ENCODE results near the gene LRP1-AS.
A peak's percentile ranks its signal among the peaks of the same experiment; 100 is the strongest.

Gene LRP1-AS

DNA sequence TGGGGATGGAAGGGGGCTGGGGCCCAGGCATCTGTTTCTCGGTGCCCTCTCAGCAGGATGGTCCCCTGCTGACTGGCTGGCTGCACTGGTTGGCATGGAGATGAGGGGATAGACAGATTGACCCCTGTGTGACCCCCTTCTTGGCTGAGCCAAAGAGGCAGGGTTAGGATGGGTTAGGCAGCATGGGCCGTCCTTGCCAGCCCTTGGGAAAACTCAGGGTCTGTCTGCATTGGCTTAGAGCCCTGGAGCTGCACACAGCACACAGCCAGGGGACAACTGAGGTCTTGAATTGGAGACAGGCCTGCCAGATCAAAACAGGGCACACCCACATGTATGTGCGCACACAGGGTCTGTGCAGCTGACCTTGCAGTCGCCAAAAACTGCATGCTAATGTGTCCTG, 11.2 kb upstream of the LRP1-AS start:
- no peak for DNase-seq

DNA sequence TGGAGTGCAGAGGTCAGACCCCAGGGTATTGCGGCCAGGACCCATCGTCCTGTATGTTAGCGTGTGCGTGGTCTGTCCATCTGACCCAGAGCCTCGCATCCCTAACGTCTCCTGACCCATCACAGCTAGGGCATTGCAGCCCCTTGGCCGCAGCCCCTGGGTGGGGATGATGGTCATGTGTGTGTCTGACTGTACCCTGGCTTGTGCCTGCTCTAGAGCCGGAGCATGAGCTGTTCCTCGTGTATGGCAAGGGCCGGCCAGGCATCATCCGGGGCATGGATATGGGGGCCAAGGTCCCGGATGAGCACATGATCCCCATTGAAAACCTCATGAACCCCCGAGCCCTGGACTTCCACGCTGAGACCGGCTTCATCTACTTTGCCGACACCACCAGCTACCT, 10.8 kb upstream of the LRP1-AS start:
- no peak for DNase-seq

- DNase-seq = no peak
These were observed 10.3 kb upstream of the LRP1-AS start for GRCh38 chr12:57157588-57158173.

DNA sequence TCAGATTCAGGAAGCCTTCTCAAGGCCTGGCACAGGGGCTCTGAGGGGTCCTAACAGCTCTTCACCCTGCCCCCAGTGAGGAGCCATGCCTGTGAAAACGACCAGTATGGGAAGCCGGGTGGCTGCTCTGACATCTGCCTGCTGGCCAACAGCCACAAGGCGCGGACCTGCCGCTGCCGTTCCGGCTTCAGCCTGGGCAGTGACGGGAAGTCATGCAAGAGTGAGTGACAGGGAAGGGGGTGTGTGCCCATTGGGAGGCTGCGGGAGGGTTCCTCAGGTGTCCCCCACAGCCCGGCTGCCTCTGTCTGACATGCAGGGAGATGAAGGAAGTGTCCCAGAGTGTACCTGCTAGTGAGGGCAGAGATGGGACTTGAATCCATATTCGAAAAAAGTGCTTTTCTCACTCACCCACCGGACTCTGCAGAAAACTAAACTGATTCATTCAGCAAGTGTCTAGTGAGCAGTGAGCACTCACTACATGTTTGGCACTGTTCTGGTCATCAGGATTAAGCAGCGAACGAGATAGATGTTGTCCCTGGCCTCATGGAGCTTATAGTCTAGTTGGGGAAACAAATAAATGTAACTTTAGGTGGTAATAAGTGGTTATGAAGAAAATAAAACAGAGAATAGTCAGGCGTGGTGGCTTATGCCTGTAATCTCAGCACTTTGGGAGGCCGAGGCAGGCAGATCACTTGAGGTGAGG, 9.4 kb upstream of the LRP1-AS start:
- DNase-seq = no peak

DNA sequence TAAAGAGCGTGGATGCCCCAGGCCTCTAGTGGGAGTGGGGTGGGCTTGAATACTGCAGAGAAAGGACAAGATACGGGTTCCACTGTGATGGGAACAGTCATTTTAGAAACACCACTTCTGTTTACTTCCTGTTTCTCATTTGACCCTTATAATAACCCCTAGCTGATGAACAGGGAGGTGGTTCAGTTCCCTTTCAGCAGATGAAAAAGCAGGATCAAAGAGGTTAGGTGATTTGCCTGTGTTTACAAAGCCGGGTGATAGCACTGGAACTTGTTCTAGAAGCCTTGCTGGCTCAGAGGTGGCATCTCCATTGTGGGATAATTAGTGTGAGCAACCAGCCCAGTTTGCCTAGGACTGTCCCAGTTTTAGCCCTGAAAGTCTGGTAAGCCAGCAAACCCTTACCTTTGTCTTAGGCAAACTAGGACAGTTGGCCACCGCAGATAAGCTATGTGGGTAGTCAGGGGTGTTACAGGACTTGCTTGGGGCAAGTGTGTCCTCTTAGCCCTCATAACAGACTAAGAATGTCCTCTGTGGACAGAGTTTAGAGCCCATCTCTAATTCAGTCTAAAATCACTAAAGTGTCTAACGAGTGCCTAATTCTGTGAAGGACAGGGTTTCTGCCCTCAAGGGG, 7.5 kb upstream of the LRP1-AS start:
- DNase-seq = no peak

DNA sequence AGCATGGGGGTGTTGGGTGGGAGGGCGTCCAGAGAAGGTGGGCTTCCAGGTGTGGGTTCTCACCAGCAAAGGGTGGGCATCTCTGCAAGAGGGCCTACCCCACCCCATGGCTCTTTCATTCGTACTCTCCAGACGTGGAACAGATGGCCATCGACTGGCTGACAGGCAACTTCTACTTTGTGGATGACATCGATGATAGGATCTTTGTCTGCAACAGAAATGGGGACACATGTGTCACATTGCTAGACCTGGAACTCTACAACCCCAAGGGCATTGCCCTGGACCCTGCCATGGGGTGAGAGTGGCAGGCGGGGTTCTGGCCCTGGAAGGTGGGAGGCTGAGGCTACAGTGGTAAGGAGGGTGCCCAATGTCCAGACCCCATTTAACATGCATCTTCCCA, 6.7 kb upstream of the LRP1-AS start:
- DNase-seq = no peak

GRCh38 chr12:57153415-57153997, 6.1 kb upstream of the LRP1-AS start:
- no peak for DNase-seq

DNA sequence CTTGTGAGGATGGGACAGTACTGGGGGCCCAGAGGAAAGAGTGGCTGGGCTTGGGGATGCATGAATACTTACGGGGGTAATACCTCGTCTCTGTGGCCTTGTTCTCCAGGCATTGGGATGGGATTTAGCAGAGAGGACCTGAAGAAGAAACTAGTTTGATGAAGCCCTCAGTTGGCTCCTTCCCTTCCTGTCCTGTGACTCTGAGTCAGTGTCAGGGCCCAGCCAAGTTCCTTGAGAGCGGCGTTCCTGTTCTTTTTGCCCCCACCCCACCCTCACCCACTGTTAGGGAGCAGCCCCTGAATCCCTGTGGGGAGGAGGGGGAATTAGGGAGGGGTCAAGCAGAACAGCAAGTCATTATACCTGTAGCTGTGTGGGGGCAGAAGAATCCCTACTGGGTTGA, 5.2 kb upstream of the LRP1-AS start:
- DNase-seq = peak; percentile 44

DNA sequence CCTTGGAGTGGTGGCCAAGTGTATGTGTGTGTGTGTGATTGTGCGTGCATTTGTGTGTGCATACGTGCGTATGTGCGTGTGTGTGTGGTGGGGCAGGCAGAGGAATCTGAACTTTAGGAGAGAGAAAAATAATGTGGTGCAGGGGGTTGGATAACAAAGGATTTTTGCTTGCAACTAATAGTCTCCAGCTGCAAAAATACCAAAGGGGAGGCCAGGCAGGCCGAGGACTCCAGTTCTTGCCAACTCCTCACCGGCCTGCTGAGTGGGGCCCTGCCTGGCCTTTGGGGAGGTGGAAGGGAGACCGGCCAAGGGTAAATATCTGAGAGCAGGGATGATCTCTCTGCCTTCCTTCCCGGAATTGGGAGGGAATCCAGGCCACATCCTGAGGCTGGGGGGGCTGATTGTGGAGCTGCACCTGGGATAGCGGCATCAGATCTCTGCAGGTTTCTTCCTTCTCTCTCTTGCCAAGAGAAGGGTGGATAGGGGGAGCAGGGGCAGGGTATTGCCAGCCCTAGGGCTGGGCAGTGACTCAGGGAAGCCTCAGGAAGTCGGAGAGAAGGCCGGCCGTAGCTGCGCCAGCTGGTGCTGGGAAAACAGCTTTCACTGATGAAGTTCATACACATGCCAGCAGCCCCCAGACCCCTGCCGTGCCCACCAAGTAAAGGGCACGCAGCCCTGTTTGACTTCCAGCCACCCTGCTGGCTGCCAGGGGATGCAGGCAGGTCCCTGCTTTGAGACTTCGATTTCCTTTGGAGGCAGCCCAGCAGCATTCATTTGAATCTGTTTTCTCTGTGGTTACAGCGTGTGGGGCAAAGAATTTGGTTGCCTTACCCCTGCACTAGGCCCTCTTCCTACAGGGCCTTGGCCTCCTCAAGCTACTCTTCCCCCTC, 4.6 kb upstream of the LRP1-AS start:
- peak; percentile 77 for DNase-seq

- DNase-seq = no peak
These were observed 3.1 kb upstream of the LRP1-AS start for GRCh38 chr12:57150400-57151000.

GRCh38 chr12:57149245-57149900, 2.0 kb upstream of the LRP1-AS start:
- DNase-seq = peak; percentile 46

DNA sequence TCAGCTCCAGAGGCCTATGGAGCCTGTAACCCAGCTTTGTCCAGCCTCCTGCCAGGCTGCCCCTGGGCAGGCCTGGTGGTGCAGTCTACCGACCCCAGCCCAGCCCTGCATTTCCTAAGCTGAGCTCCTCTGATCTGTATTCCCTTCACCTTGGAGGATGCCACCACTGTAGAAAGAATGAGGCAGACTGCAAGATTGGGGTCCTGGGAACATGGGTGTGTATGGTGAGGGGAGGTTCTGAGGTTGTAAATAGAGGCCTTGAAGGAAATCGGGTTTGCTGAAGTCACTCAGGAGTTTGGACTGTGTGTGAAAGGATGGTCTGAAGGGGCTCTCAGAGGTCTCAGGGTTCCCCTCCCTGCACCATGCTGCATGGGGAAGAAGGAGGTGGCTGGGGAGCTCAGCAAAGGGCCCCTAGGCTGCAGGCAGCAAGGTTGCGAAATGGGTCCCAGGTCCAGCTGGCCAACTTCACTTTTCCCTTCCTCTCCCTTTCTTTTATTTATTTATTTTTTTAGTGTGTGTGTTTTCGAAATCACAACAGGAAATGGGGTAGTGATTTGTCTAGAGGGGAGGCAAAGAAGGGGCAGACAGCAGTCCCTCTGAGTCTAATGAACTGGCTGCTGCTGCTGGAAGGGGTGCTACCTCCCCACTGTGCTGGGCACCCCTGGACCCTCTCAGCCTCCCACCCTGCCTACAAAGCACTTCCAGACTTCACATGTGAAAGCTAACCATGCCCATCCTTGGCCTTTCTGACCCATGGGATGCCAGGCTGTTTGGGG, 1.2 kb upstream of the LRP1-AS start:
- DNase-seq = peak; percentile 79

GRCh38 chr12:57146092-57146491, 1.3 kb downstream of the LRP1-AS start:
- no peak for DNase-seq

DNA sequence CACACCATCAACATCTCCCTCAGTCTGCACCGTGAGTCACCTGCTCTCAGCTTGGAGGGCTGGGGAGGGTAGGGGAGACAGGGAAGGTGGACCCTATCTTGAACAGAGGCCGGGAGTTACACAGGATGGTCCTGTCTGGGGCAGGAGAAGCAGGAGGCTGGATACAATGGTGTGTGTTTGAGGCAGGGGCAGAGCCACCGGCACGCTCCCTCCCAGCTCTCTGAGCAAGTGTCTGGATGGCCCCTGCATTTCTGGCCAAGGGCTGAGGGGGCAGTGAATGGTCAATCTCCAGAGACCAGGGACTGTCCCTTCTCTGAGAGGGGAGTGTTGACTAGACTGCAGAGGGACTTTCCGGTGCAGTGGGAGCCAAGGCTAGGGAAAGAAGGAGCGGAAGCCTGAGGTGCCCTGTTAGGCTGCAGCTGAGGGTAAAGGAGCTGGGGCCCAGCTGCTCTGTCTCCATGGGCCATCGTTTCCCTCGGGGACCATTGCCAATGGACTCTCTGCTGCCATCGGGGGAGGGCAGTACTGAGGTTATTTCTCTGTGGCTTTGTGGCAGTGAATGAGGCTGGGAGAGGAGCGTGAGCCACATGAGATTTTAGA, 1.9 kb downstream of the LRP1-AS start:
- DNase-seq = no peak

GRCh38 chr12:57143454-57143853, 4.0 kb downstream of the LRP1-AS start:
- DNase-seq = no peak

DNA sequence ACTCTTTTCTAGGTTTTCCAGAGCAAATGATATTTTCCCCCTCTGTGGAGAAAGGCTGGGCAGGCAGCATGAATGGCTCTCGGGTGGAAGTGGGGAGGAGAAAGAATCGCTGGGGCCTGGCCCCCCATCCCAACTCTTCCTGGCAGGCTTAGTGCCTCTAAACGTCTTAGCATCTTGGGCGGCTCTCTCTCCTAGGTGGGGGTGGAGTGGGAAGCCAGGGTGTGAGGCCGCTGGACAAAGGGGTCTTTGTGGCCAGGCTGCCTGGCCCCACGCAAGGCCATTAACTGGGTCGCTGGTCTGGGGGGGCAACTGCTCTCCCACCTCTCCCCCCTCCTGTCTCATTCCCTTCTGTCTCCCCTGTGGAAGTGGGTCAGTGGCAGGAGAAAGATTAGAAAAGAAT, 4.7 kb downstream of the LRP1-AS start:
- no peak for DNase-seq

DNA sequence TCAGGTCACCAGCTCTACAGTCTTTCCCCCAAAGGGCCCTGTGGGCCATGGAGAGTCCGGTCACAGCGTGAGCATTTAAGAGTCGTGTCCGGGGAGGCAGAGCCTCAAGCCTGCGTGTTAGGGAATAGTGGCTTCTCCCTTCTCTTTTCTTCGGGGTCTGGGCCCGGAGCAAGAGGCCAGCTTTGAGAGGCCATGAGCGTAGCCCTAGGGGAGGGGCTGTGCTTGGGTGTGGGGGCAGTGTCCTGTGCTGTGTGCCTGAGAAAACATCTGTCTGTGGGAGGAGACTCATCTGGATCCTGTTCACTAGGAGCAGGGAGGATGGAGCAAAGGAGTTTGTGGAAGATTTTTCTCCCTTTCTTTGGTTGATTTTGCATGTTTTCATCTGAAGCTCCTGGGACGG, 5.3 kb downstream of the LRP1-AS start:
- DNase-seq = no peak

DNA sequence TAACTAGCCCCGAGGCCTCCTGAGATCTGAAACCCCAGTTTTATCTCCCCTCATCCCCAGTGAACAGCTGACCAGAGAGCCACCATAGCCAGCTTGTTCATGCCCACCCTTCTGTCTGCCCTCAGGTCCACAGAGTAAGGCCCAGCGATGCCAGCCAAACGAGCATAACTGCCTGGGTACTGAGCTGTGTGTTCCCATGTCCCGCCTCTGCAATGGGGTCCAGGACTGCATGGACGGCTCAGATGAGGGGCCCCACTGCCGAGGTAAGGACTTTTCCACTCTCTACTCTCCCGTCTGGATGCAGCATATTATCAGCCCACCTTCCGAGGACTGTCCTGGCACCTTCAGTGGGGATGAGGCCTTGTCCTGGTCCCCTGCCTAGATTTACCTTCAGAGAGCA, 6.2 kb downstream of the LRP1-AS start:
- no peak for DNase-seq

- peak; percentile 68 for DNase-seq
These were observed 7.4 kb downstream of the LRP1-AS start for GRCh38 chr12:57139796-57140649.
